Dermis microvascular lymphatic vessel endothelial cell (primary cell): Measurements from ENCODE around the gene NOC2L. TPM values are rescaled to one million over a fixed set of nuclear protein-coding genes. Genes with fewer than 3 reads are reported as not detected.

Experiments
- DNase-seq, 2 donors: peaks; one replicate each; pipeline versions ENCODE4 v3.0.0 to v3.0.0-alpha.2; 2010; ENCODE audit warnings: low read depth in 2 of 2
- total RNA-seq: library from RNA; depleted of rRNA; stranded (reverse); fragments of >200 nt; gene quantifications from 2 replicates; pipeline ENCODE4 v1.2.1, GENCODE V29; 2014

The NOC2L gene
- total RNA-seq, 1 donor from 2014 or later, result 67.9 TPM

GRCh38 chr1:975365-975764, 16.3 kb upstream of the NOC2L start:
- DNase-seq, result no peak

- no peak for DNase-seq
Observed at GRCh38 chr1:974687-975328, 15.8 kb upstream of the NOC2L start.

- no peak for DNase-seq
Observed at GRCh38 chr1:974293-974640, 15.2 kb upstream of the NOC2L start.

GRCh38 chr1:973459-974292, 14.6 kb upstream of the NOC2L start:
- DNase-seq, result no peak

GRCh38 chr1:972726-973458, 13.8 kb upstream of the NOC2L start:
- DNase-seq, result no peak

- no peak for DNase-seq
Observed at GRCh38 chr1:971751-972506, 12.9 kb upstream of the NOC2L start.

- no peak for DNase-seq
Observed at GRCh38 chr1:970973-971730, 12.1 kb upstream of the NOC2L start.

- no peak for DNase-seq
Observed at GRCh38 chr1:970242-970972, 11.4 kb upstream of the NOC2L start.

- no peak for DNase-seq
Observed at GRCh38 chr1:969260-969855, 10.3 kb upstream of the NOC2L start.

GRCh38 chr1:967466-968343, 8.6 kb upstream of the NOC2L start:
- DNase-seq, result no peak

- DNase-seq, result peak in 1 of 2 donors; percentile 57
Observed at GRCh38 chr1:966704-967300, 7.7 kb upstream of the NOC2L start.

GRCh38 chr1:966135-966703, 7.2 kb upstream of the NOC2L start, which contains the start of gene PLEKHN1:
Gene PLEKHN1 (plus strand): TSS chr1:966482. CDS start chr1:966532, 50 bp downstream.
- peak in 1 of 2 donors; percentile 47 for DNase-seq

- no peak for DNase-seq
Observed at GRCh38 chr1:965526-966134, 6.6 kb upstream of the NOC2L start.

- no peak for DNase-seq
Observed at GRCh38 chr1:964691-965525, 5.9 kb upstream of the NOC2L start.

GRCh38 chr1:963746-964525, 4.9 kb upstream of the NOC2L start:
- DNase-seq, result no peak

- no peak for DNase-seq
Observed at GRCh38 chr1:963301-963651, 4.2 kb upstream of the NOC2L start.
